GM19468 (cell line): ENCODE results near the gene NINJ1.

Source experiments
- ATAC-seq: cut with Tn5 transposase; IDR thresholded peaks from one replicate; pipeline ENCODE4 v1.9.1; 2021; ENCODE audit warnings: mild to moderate bottlenecking, moderate library complexity, moderate number of reproducible peaks; ENCODE audit not compliant: unreplicated experiment; ENCODE audit errors: extremely low read depth

NINJ1 gene

DNA sequence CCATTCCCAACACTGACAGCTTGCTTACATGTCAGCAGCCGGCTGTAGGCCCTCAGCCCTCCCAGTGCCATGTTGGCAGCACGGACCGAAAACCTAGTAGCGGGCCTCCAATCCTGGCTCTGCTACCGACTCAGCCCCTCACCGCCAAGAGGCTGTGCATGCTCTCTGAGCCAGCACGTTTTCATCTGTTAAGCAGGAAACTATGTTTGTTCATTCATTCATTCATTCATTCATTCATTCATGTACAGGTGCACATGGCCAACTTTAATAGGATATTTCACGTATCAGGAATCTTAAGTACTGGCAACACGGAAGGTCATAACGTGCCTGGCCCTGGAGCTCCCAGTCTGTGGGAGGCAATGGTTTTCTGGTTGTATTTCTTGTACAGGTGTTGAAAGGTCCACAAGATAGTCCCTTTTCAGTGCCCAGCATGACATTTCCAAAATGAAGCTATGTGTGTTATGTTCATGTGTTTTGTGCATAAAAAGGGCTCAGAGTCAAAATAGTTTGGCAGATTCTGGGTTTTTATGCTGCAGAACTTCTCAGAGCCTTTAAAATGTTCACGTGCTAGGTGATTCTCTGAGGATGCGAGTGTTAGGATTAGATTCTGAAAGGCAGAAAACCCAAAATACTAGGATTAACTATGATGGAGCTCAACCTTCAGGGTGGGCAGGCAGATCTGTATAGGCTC, 57.8 kb downstream of the NINJ1 start:
- no peak for ATAC-seq

DNA sequence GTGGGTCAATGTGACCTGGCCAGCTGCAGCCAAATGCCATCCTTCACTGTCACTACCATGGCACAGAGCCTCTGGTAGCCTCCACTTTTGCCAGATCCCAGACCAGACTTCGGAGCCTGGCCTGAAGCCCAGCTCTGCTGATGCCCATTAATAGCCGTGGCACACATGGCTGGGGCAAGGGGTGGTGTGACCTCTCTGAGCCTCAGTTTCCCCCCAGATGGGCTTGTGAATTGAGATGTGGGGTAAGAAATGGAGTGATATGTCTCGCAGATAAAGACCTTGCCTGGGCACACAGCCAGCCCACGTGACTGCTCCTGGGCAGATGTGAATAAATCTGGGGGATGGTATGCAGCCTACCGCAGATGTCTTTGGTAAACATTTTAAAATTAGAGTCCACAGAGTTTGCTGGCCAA, 61.7 kb downstream of the NINJ1 start:
- no peak for ATAC-seq
